ENCODE data around the gene CYBB. TPM values are rescaled to one million over a fixed set of nuclear protein-coding genes. Genes with fewer than 3 reads are reported as not detected.

CYBB gene
- total and polyA plus RNA-seq, 2 of the 4 experiments (the other 2 are of a cell fraction) = not detected

GRCh38 chrX:37829721-37830120 lies 49.9 kb downstream of the CYBB start:
- Histone ChIP-seq H3K14ac (replicated peaks; ENCODE audit: low read depth, low read length) (no peak overlapping the region), H2BK5ac (ENCODE audit: low read depth, low read length, poor library complexity, severe bottlenecking) (peak overlapping the region; percentile 20), H3K9me1 (ENCODE audit: insufficient read depth, low read length) (no peaks in the 10 kb centered on the region), H3K36me3 (ENCODE audit: control insufficient read depth, insufficient read depth, low read length) (no peaks in the 10 kb centered on the region), H2AK9ac (replicated peaks; ENCODE audit: low read depth, low read length, poor library complexity) (no peak overlapping the region), H4K5ac (ENCODE audit: low read depth, low read length) (no peak overlapping the region), H4K20me1 (ENCODE audit: insufficient read depth, low read length) (no peaks in the 10 kb centered on the region), H2AFZ (replicated peaks; ENCODE audit: low read length, poor library complexity) (no peak overlapping the region), H4K91ac (ENCODE audit: insufficient read depth, low read depth, low read length) (no peak overlapping the region), H3K23ac (ENCODE audit: low read depth, low read length) (no peak overlapping the region), H3K56ac (ENCODE audit: extremely low read depth, insufficient read depth, low read length) (no peak overlapping the region), H3K9me3 (ENCODE audit: control insufficient read depth, insufficient read depth, low read length) (no peaks in the 10 kb centered on the region), H4K8ac (ENCODE audit: low read depth in 2 of 2, low read length in 2 of 2) (no peak overlapping the region), H3K27me3 (ENCODE audit: control insufficient read depth, insufficient read depth, low read length) (no peaks in the 10 kb centered on the region), H2BK20ac (ENCODE audit: low read depth, low read length) (no peak overlapping the region; the same call in 1 of the 2 replicates), H3K4me1 (ENCODE audit: control insufficient read depth, insufficient read depth, low read length) (peaks cover 3% of the 10 kb centered on the region; the same call in 1 of the 2 replicates), H3K9ac (ENCODE audit: low read depth, low read length) (no peak overlapping the region), H3K4me3 (ENCODE audit: insufficient read depth, low read depth, low read length) (no peak overlapping the region), H3K4ac (ENCODE audit: low read depth, low read length) (no peak overlapping the region), H3K18ac (ENCODE audit: low read depth, low read length) (no peak overlapping the region), H3K79me1 (ENCODE audit: low read depth in 1 of 2, low read length in 2 of 2) (no peaks in the 10 kb centered on the region), H3K4me2 (ENCODE audit: low read depth, low read length) (no peak overlapping the region), H2BK120ac (ENCODE audit: low read depth, low read length) (no peak overlapping the region), H2AK5ac (ENCODE audit: low read depth, low read length) (no peak overlapping the region), H2BK15ac (ENCODE audit: low read depth, low read length) (no peak overlapping the region), H3K27ac (ENCODE audit: insufficient read depth, low read length) (no peak overlapping the region)
- DNase-seq (no peak), ATAC-seq (ENCODE audit: low read depth) (no peak)
- intact Hi-C loops (cut with micrococcal nuclease) = loop anchor here (10.0 kb wide), 2 partner anchors 325 to 345 kb away; no protein-coding TSS in a partner anchor
- no TSS peak for BruUV-seq (replicated peaks)
- dilution Hi-C loops (cut with HindIII; ENCODE audit: low sequenced_read_pairs, unreplicated experiment) = no loop called here
- in situ Hi-C loops (cut with MboI; ENCODE audit: low sequenced_read_pairs) = no loop called here
- POLR2A ChIA-PET (ENCODE audit: unreplicated experiment) = no interaction called here
- CTCF ChIA-PET = interaction anchor here (1.3 kb wide), 1 partner anchor 12 kb away, joined by 4 read pairs; no protein-coding TSS in a partner anchor
- TF ChIP-seq FOS (IDR thresholded peaks at IDR 0.05; ENCODE audit: low read depth, low read length) = no peak
- no peak for TF ChIP-seq RAD21 (IDR thresholded peaks at IDR 0.05; ENCODE audit: low read length)
- no peak for TF ChIP-seq USF2 (IDR thresholded peaks at IDR 0.05; ENCODE audit: low read depth, low read length)
- no peak for TF ChIP-seq BHLHE40 (IDR thresholded peaks at IDR 0.05; ENCODE audit: low read depth, low read length)
- no peak for TF ChIP-seq ELK1 (IDR thresholded peaks at IDR 0.05; ENCODE audit: borderline replicate concordance, low read depth, low read length)
- TF ChIP-seq SMC3 (IDR thresholded peaks at IDR 0.05; ENCODE audit: low read depth, low read length) = no peak
- TF ChIP-seq MAZ (IDR thresholded peaks at IDR 0.05; ENCODE audit: borderline replicate concordance, low read depth, low read length) = no peak
- no peak for TF ChIP-seq RFX5 (IDR thresholded peaks at IDR 0.05; ENCODE audit: low read depth, low read length)
- no peak for TF ChIP-seq RCOR1 (IDR thresholded peaks at IDR 0.05; ENCODE audit: insufficient replicate concordance, low read length)
- no peak for TF ChIP-seq MXI1 (IDR thresholded peaks at IDR 0.05; ENCODE audit: borderline replicate concordance, low read depth, low read length)
- no peak for TF ChIP-seq CEBPB (IDR thresholded peaks at IDR 0.05; ENCODE audit: low read depth, low read length)
- no peak for TF ChIP-seq POLR2A (IDR thresholded peaks at IDR 0.05; ENCODE audit: low read depth, low read length)
- no peak for TF ChIP-seq NFE2L2 (IDR thresholded peaks at IDR 0.05; ENCODE audit: low read depth, low read length)
- TF ChIP-seq CTCF (conservative IDR thresholded peaks at IDR 0.05; ENCODE audit: low read depth, low read length) = no peak
- no peak for TF ChIP-seq MAFK (IDR thresholded peaks at IDR 0.05; ENCODE audit: low read depth, low read length)
- TF ChIP-seq CHD1 (IDR thresholded peaks at IDR 0.05; ENCODE audit: low read depth, low read length) = no peak
- WGBS, 2 experiments (ENCODE audit: extremely low coverage in 2 of 2, insufficient read length in 1 of 2) = no CpG with 5 or more reads among the region's 1 CpG

Measured in IMR-90 (cell line).